Measurements from ENCODE around the gene INPP5E. TPM values are rescaled to one million over a fixed set of nuclear protein-coding genes. Genes with fewer than 3 reads are reported as not detected.

INPP5E gene
- total RNA-seq, 1 donor from 2014 or later = 16.7 TPM

GRCh38 chr9:136474974-136475865 lies 35.6 kb upstream of the INPP5E start:
- Mint-ChIP-seq H3K27me3 (ENCODE audit: unreplicated experiment) (no peaks in the 10 kb centered on the region), H3K9me3 (ENCODE audit: unreplicated experiment) (no peaks in the 10 kb centered on the region), H3K36me3 (ENCODE audit: unreplicated experiment) (peaks cover 29% of the 10 kb centered on the region), H3K4me1 (ENCODE audit: unreplicated experiment) (peaks cover 4% of the 10 kb centered on the region), H3K4me3 (ENCODE audit: unreplicated experiment) (no peak overlapping the region), H3K27ac (ENCODE audit: unreplicated experiment) (no peak overlapping the region)
- DNase-seq (ENCODE audit: extremely low spot score, unreplicated experiment) = no peak
- no peak for TF ChIP-seq CTCF (IDR thresholded peaks at IDR 0.05)

- H3K4me1 Mint-ChIP-seq (ENCODE audit: unreplicated experiment) = no peaks in the 10 kb centered on the region
- no peak overlapping the region for H3K27ac Mint-ChIP-seq (ENCODE audit: unreplicated experiment)
- TF ChIP-seq CTCF (IDR thresholded peaks at IDR 0.05) = no peak
- H3K27me3 Mint-ChIP-seq (ENCODE audit: unreplicated experiment) = no peaks in the 10 kb centered on the region
- H3K4me3 Mint-ChIP-seq (ENCODE audit: unreplicated experiment) = no peak overlapping the region
- no peaks in the 10 kb centered on the region for H3K9me3 Mint-ChIP-seq (ENCODE audit: unreplicated experiment)
- DNase-seq (ENCODE audit: extremely low spot score, unreplicated experiment) = no peak
- H3K36me3 Mint-ChIP-seq (ENCODE audit: unreplicated experiment) = peaks cover 32% of the 10 kb centered on the region
Observed at GRCh38 chr9:136474021-136474640, 34.5 kb upstream of the INPP5E start.

- Mint-ChIP-seq H3K36me3 (ENCODE audit: unreplicated experiment) (peaks cover 30% of the 10 kb centered on the region), H3K27ac (ENCODE audit: unreplicated experiment) (no peak overlapping the region), H3K4me3 (ENCODE audit: unreplicated experiment) (no peak overlapping the region), H3K4me1 (ENCODE audit: unreplicated experiment) (no peaks in the 10 kb centered on the region), H3K27me3 (ENCODE audit: unreplicated experiment) (no peaks in the 10 kb centered on the region), H3K9me3 (ENCODE audit: unreplicated experiment) (no peaks in the 10 kb centered on the region)
- DNase-seq (ENCODE audit: extremely low spot score, unreplicated experiment) = no peak
- no peak for TF ChIP-seq CTCF (IDR thresholded peaks at IDR 0.05)
Observed at GRCh38 chr9:136473354-136473721, 33.7 kb upstream of the INPP5E start.

- Mint-ChIP-seq H3K9me3 (ENCODE audit: unreplicated experiment) (no peaks in the 10 kb centered on the region), H3K4me1 (ENCODE audit: unreplicated experiment) (no peaks in the 10 kb centered on the region), H3K36me3 (ENCODE audit: unreplicated experiment) (peaks cover 29% of the 10 kb centered on the region), H3K4me3 (ENCODE audit: unreplicated experiment) (no peak overlapping the region), H3K27ac (ENCODE audit: unreplicated experiment) (no peak overlapping the region), H3K27me3 (ENCODE audit: unreplicated experiment) (no peaks in the 10 kb centered on the region)
- no peak for TF ChIP-seq CTCF (IDR thresholded peaks at IDR 0.05)
- no peak for DNase-seq (ENCODE audit: extremely low spot score, unreplicated experiment)
Observed at GRCh38 chr9:136472640-136473353, 33.2 kb upstream of the INPP5E start.
